K562 (cell line): ENCODE data around the gene ADRM1. TPM values are rescaled to one million over a fixed set of nuclear protein-coding genes. Genes with fewer than 3 reads are reported as not detected.

ENCODE experiments used
- C11orf30 ChIP-seq: fragments of 450-650 bp; IDR thresholded peaks from 2 replicates; pipeline ENCODE4 v1.6.1; 2016; ENCODE audit warnings: low read depth, mild to moderate bottlenecking
- CBX5 ChIP-seq: IDR thresholded peaks from 2 replicates; pipeline ENCODE4 v1.6.1; 2014; ENCODE audit warnings: low read depth, borderline replicate concordance
- EZH2 ChIP-seq: IDR thresholded peaks from 2 replicates; pipeline ENCODE4 v1.6.1; 2012; ENCODE audit warnings: low read depth, mild to moderate bottlenecking, inconsistent platforms, low read length, borderline replicate concordance
- HNRNPUL1 ChIP-seq: fragments of 200-400 bp; formaldehyde crosslinking; IDR thresholded peaks from 2 replicates; pipeline ENCODE4 v1.6.1; 2017; ENCODE audit warnings: low read length
- JUND ChIP-seq, 2 experiments: IDR thresholded peaks; 2 replicates in 1 of 2; 3 replicates in 1 of 2; pipeline ENCODE4 v1.6.1; 2011; ENCODE audit warnings: borderline replicate concordance in 2 of 2, low read depth in 2 of 2, low read length in 2 of 2, improper control_type of control experiment in 1 of 2, missing biosample characterization in 1 of 2, missing genetic modification characterization in 1 of 2, missing genetic modification reagents in 1 of 2
- MTF1 ChIP-seq: fragments of 250-450 bp; sonication (Bioruptor Pico); IDR thresholded peaks from 2 replicates; pipeline ENCODE4 v1.9.0; 2021; ENCODE audit warnings: moderate library complexity, mild to moderate bottlenecking, inconsistent platforms, borderline replicate concordance
- SRF ChIP-seq, 2 experiments: fragments of 250-450, 450-650 bp in 1 of 2; sonication (Bioruptor Pico) in 1 of 2; sonication (generic) in 1 of 2; formaldehyde crosslinking; IDR thresholded peaks; 2 replicates each; pipeline versions ENCODE4 v1.5.0 to v1.5.1; 2020 to 2022; ENCODE audit warnings: mild to moderate bottlenecking in 1 of 2, missing genetic modification reagents in 1 of 2
- ZNF324 ChIP-seq: fragments of 250-450 bp; sonication (Bioruptor Pico); IDR thresholded peaks from 2 replicates; pipeline ENCODE4 v1.4.0; 2020; ENCODE audit warnings: mild to moderate bottlenecking
- ZNF41 ChIP-seq: fragments of 250-450 bp; sonication (Bioruptor Pico); conservative IDR thresholded peaks from 2 replicates; pipeline ENCODE4 v1.4.0; 2020; ENCODE audit warnings: mild to moderate bottlenecking
- ZNF589 ChIP-seq: fragments of 200-800 bp; sonication (Bioruptor generic); IDR thresholded peaks from 2 replicates; pipeline ENCODE4 v1.6.1; 2016; ENCODE audit warnings: low read depth, missing genetic modification characterization, missing compliant biosample characterization
- ZSCAN32 ChIP-seq: fragments of 450-650 bp; formaldehyde crosslinking; IDR thresholded peaks from 2 replicates; pipeline ENCODE4 v1.4.0; 2020; ENCODE audit warnings: mild to moderate bottlenecking, moderate library complexity
- polyA plus RNA-seq, 8 experiments: library from polyadenylated mRNA; depleted of rRNA in 4 of 8; stranded (reverse) in 5 of 8; unstranded in 3 of 8; fragments of >200 nt; fragmentation: Nextera tagmentation in 2 of 8; fragmentation: Illumina TruSeq in 1 of 8; extraction: Ambion mirVana in 2 of 8; extraction: Trizol in 1 of 8; gene quantifications; 2 replicates each; pipeline versions ENCODE4 v1.2.1 to v1.2.3, GENCODE V29; 2011 to 2014; ENCODE audit warnings: inconsistent platforms in 1 of 8, missing spikeins in 1 of 8
- total RNA-seq, 7 experiments: library from RNA; depleted of rRNA in 6 of 7; stranded (reverse); fragments of >200 nt in 6 of 7; fragmentation: Illumina TruSeq in 2 of 7; extraction: Trizol in 2 of 7; gene quantifications; 2 replicates each; pipeline versions ENCODE4 v1.2.1 to v1.2.3, GENCODE V29; 2011 to 2021; ENCODE audit warnings: low replicate concordance in 1 of 7
- TF ChIP-seq, protein P1 (sequence below), 2 experiments: fragments of 450-650 bp; IDR thresholded peaks; 2 replicates each; pipeline ENCODE4 v1.6.1; 2018; ENCODE audit warnings: mild to moderate bottlenecking in 2 of 2, low read depth in 1 of 2; ENCODE audit not compliant: partially characterized antibody in 2 of 2
- TF ChIP-seq, protein P2 (sequence below): sonication (generic); formaldehyde crosslinking; IDR thresholded peaks from 2 replicates; pipeline ENCODE4 v1.8.1; 2023; ENCODE audit warnings: missing genetic modification reagents, mild to moderate bottlenecking, borderline replicate concordance
- TF ChIP-seq, protein P3 (sequence below): fragments of 450-650 bp; conservative IDR thresholded peaks from 2 replicates; pipeline ENCODE4 v1.6.1; 2016; ENCODE audit warnings: missing genetic modification characterization, low read depth, mild to moderate bottlenecking, missing compliant biosample characterization, moderate library complexity
- TF ChIP-seq, protein P4 (sequence below): fragments of 250-450 bp; sonication (Bioruptor Pico); IDR thresholded peaks from 2 replicates; pipeline ENCODE4 v1.4.0; 2020; ENCODE audit warnings: mild to moderate bottlenecking

Gene ADRM1
- total and polyA plus RNA-seq, 9 of the 15 experiments (the other 6 are each of a cell fraction or from before 2014, with no cell fraction given), result 5.0 to 223 (median 67.4) TPM

DNA sequence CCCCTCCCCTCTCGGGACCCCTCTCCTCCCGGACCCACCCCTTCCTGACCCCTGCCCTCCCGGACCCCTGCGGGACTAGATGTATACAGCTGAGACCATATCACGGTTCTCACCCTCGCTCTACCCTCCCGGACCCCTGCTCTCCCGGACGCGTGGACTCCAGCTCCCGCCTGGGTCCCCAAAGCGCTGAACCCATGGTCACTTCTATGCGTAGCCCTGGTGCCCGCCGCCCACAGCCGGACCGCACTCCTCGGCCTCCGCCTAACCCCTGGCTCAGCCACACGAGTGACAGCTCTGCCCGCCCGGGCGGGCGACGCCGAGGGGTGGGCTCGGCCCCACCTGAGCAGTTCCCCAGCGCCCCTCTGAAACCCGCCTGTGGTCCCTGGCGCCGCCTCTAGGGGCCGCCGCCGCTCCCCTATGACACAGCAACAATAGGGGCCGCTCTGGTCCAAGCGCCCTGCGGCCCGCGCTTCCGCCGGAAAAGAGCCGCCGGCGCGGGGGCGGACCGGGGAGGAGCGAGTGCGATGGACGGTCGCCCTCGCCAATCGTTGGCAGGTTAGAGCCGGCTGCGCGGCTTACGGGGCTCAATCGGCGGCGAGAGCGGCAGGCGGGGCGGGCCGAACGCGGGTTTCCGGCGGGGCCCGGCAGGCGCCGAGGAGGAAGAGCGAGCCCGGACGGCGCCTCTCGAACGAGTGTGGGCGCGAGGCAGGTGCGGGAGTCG, at the start of gene ADRM1 (continued):
- TF ChIP-seq, protein P1, sequence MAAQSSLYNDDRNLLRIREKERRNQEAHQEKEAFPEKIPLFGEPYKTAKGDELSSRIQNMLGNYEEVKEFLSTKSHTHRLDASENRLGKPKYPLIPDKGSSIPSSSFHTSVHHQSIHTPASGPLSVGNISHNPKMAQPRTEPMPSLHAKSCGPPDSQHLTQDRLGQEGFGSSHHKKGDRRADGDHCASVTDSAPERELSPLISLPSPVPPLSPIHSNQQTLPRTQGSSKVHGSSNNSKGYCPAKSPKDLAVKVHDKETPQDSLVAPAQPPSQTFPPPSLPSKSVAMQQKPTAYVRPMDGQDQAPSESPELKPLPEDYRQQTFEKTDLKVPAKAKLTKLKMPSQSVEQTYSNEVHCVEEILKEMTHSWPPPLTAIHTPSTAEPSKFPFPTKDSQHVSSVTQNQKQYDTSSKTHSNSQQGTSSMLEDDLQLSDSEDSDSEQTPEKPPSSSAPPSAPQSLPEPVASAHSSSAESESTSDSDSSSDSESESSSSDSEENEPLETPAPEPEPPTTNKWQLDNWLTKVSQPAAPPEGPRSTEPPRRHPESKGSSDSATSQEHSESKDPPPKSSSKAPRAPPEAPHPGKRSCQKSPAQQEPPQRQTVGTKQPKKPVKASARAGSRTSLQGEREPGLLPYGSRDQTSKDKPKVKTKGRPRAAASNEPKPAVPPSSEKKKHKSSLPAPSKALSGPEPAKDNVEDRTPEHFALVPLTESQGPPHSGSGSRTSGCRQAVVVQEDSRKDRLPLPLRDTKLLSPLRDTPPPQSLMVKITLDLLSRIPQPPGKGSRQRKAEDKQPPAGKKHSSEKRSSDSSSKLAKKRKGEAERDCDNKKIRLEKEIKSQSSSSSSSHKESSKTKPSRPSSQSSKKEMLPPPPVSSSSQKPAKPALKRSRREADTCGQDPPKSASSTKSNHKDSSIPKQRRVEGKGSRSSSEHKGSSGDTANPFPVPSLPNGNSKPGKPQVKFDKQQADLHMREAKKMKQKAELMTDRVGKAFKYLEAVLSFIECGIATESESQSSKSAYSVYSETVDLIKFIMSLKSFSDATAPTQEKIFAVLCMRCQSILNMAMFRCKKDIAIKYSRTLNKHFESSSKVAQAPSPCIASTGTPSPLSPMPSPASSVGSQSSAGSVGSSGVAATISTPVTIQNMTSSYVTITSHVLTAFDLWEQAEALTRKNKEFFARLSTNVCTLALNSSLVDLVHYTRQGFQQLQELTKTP (IDR thresholded peaks at IDR 0.05; ENCODE audit: low read depth in 1 of 2, partially characterized antibody in 2 of 2), result no peak
- TF ChIP-seq, protein P2, sequence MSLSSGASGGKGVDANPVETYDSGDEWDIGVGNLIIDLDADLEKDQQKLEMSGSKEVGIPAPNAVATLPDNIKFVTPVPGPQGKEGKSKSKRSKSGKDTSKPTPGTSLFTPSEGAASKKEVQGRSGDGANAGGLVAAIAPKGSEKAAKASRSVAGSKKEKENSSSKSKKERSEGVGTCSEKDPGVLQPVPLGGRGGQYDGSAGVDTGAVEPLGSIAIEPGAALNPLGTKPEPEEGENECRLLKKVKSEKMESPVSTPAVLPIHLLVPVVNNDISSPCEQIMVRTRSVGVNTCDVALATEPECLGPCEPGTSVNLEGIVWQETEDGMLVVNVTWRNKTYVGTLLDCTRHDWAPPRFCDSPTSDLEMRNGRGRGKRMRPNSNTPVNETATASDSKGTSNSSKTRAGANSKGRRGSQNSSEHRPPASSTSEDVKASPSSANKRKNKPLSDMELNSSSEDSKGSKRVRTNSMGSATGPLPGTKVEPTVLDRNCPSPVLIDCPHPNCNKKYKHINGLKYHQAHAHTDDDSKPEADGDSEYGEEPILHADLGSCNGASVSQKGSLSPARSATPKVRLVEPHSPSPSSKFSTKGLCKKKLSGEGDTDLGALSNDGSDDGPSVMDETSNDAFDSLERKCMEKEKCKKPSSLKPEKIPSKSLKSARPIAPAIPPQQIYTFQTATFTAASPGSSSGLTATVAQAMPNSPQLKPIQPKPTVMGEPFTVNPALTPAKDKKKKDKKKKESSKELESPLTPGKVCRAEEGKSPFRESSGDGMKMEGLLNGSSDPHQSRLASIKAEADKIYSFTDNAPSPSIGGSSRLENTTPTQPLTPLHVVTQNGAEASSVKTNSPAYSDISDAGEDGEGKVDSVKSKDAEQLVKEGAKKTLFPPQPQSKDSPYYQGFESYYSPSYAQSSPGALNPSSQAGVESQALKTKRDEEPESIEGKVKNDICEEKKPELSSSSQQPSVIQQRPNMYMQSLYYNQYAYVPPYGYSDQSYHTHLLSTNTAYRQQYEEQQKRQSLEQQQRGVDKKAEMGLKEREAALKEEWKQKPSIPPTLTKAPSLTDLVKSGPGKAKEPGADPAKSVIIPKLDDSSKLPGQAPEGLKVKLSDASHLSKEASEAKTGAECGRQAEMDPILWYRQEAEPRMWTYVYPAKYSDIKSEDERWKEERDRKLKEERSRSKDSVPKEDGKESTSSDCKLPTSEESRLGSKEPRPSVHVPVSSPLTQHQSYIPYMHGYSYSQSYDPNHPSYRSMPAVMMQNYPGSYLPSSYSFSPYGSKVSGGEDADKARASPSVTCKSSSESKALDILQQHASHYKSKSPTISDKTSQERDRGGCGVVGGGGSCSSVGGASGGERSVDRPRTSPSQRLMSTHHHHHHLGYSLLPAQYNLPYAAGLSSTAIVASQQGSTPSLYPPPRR (CRISPR knock-in tag), result no peak
- TF ChIP-seq, protein P3, sequence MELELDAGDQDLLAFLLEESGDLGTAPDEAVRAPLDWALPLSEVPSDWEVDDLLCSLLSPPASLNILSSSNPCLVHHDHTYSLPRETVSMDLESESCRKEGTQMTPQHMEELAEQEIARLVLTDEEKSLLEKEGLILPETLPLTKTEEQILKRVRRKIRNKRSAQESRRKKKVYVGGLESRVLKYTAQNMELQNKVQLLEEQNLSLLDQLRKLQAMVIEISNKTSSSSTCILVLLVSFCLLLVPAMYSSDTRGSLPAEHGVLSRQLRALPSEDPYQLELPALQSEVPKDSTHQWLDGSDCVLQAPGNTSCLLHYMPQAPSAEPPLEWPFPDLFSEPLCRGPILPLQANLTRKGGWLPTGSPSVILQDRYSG (tag), result no peak
- TF ChIP-seq C11orf30, result peak; percentile 95
- no peak for TF ChIP-seq ZSCAN32 (CRISPR knock-in tag)
- no peak for TF ChIP-seq SRF (CRISPR knock-in tag; IDR thresholded peaks at IDR 0.05)
- TF ChIP-seq ZNF324 (CRISPR knock-in tag), result no peak
- TF ChIP-seq ZNF589 (CRISPR knock-in tag), result no peak
- TF ChIP-seq, protein P4, sequence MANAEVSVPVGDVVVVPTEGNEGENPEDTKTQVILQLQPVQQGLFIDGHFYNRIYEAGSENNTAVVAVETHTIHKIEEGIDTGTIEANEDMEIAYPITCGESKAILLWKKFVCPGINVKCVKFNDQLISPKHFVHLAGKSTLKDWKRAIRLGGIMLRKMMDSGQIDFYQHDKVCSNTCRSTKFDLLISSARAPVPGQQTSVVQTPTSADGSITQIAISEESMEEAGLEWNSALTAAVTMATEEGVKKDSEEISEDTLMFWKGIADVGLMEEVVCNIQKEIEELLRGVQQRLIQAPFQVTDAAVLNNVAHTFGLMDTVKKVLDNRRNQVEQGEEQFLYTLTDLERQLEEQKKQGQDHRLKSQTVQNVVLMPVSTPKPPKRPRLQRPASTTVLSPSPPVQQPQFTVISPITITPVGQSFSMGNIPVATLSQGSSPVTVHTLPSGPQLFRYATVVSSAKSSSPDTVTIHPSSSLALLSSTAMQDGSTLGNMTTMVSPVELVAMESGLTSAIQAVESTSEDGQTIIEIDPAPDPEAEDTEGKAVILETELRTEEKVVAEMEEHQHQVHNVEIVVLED (CRISPR knock-in tag), result peak; percentile 62
- TF ChIP-seq ZNF41 (CRISPR knock-in tag), result no peak
- no peak for TF ChIP-seq CBX5
- no peak for TF ChIP-seq EZH2
- TF ChIP-seq MTF1, result no peak
- no peak for TF ChIP-seq HNRNPUL1
- TF ChIP-seq JUND (IDR thresholded peaks at IDR 0.05; ENCODE audit: borderline replicate concordance, low read depth, low read length), result peak; percentile 68
- no peak; the same call in 2 of the 3 replicates for TF ChIP-seq JUND (tag; IDR thresholded peaks at IDR 0.05; ENCODE audit: borderline replicate concordance, low read depth, low read length)
